Gastrocnemius medialis (tissue), 4 donors: ENCODE measurements around the gene C4BPB. TPM values are rescaled to one million over a fixed set of nuclear protein-coding genes. Genes with fewer than 3 reads are reported as not detected.

ENCODE experiments used
- ATAC-seq, 2 donors: fragments of 150-250 bp; one replicate each; pipeline ENCODE4 v1.9.1; 2016
- DNase-seq, 2 donors: peaks; one replicate each; pipeline ENCODE4 v3.0.0-alpha.2; 2019
- H3K27ac ChIP-seq, 4 donors: fragments of 200-600 bp; sonication (generic); 1 replicate in 1 of 4; 2 replicates in 3 of 4; pipeline ENCODE4 v1.5.1; 2016 to 2018; ENCODE audit warnings: mild to moderate bottlenecking in 2 of 4, moderate library complexity in 1 of 4
- H3K27me3 ChIP-seq, 3 donors: fragments of 200-600 bp; sonication (generic) in 2 of 3; 1 replicate in 1 of 3; 2 replicates in 2 of 3; pipeline versions ENCODE4 v1.5.1 to v1.6.0; 2016 to 2019; ENCODE audit warnings: mild to moderate bottlenecking in 1 of 3, moderate library complexity in 1 of 3
- H3K36me3 ChIP-seq, 2 donors: fragments of 200-600 bp; sonication (generic) in 1 of 2; one replicate each; pipeline ENCODE4 v1.5.1; 2017 to 2018
- H3K4me1 ChIP-seq, 2 donors: fragments of 200-600 bp; sonication (generic) in 1 of 2; one replicate each; pipeline ENCODE4 v1.5.1; 2016 to 2017; ENCODE audit warnings: mild to moderate bottlenecking in 2 of 2
- H3K4me3 ChIP-seq, 4 donors: fragments of 200-600 bp; sonication (generic) in 3 of 4; 1 replicate in 1 of 4; 2 replicates in 3 of 4; pipeline ENCODE4 v1.5.1; 2016 to 2019; ENCODE audit warnings: mild to moderate bottlenecking in 2 of 4
- H3K9me3 ChIP-seq, 3 donors: fragments of 200-600 bp; sonication (generic) in 2 of 3; 1 replicate in 1 of 3; 2 replicates in 2 of 3; pipeline ENCODE4 v1.5.1; 2016 to 2019
- POLR2A ChIP-seq, 2 donors: fragments of 450-650 bp; IDR thresholded peaks; one replicate each; pipeline ENCODE4 v1.6.1; 2017; ENCODE audit warnings: antibody characterized with exemption in 2 of 2, mild to moderate bottlenecking in 2 of 2, moderate library complexity in 2 of 2
- in situ Hi-C, 4 donors: fragments of 200-750 bp; cut with MboI; loops; one replicate each; pipeline versions ENCODE4 v1.15.0 to v1.8.0; 2017; ENCODE audit warnings: low sequenced_read_pairs in 4 of 4
- intact Hi-C: fragments of 100-400 bp; cut with DNase I; formaldehyde crosslinking; loops from one replicate; pipeline ENCODE4 v1.15.1; 2023; ENCODE audit warnings: low total_unique reads
- total RNA-seq, 4 donors: library from RNA; depleted of rRNA; stranded (reverse); fragments of >200 nt; gene quantifications; one replicate each; pipeline versions ENCODE4 v1.1.0 to v1.2.3, GENCODE V29; 2016
- TF ChIP-seq, protein P1 (sequence below), 5 experiments: fragments of 450-650 bp in 3 of 5; fragments of 200-600 bp in 2 of 5; sonication (generic) in 2 of 5; IDR thresholded peaks in 4 of 5; conservative IDR thresholded peaks in 1 of 5; 1 replicate in 4 of 5; 2 replicates in 1 of 5; pipeline ENCODE4 v1.5.1; 2016 to 2019; ENCODE audit warnings: antibody characterized with exemption in 5 of 5, mild to moderate bottlenecking in 3 of 5, moderate library complexity in 3 of 5

The C4BPB gene
- total RNA-seq, 4 donors from 2014 or later = 0.46 to 0.62 TPM; not detected in 2

DNA sequence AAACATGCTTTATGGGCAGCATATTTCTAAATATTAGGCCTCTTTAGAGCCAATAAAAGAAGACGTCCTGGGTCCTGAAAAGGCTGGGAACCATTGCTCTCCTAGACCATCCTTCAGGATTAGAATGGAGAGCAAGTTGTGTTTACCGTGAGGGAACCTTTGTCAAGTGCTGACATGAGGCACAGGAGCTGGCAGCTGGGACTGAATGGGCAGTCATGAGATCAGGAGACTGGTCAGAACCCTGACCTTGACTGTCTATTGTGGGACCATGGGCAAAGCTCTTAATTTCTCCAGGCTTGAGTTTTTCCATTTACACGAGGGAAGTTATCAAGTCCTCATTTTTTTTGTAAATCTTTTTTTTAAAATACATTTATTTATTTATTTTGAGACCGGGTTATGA lies 30.4 kb upstream of the C4BPB start:
- in situ Hi-C loops (loop anchor here in 2 of 4 donors (25.0 kb wide), 2 partner anchors 421 to 729 kb away; partner anchors contain the start of gene DYRK3 (in 1 of the 2)), intact Hi-C loops (loop anchor here (5.0 to 10.0 kb wide), 3 partner anchors 366 to 759 kb away; partner anchors contain the start of gene RASSF5)
- Histone ChIP-seq H3K27ac (peak overlapping the region; percentile 93 to 95 (median 94)), H3K27me3 (no peaks in the 10 kb centered on the region), H3K4me3 (no peak overlapping the region), H3K9me3 (no peaks in the 10 kb centered on the region), H3K36me3 (peaks cover 0 to 22% of the 10 kb centered on the region in 2 donors), H3K4me1 (peaks cover 37 to 65% of the 10 kb centered on the region in 2 donors)
- peak; percentile 48 to 52 for DNase-seq
- TF ChIP-seq, protein P1, sequence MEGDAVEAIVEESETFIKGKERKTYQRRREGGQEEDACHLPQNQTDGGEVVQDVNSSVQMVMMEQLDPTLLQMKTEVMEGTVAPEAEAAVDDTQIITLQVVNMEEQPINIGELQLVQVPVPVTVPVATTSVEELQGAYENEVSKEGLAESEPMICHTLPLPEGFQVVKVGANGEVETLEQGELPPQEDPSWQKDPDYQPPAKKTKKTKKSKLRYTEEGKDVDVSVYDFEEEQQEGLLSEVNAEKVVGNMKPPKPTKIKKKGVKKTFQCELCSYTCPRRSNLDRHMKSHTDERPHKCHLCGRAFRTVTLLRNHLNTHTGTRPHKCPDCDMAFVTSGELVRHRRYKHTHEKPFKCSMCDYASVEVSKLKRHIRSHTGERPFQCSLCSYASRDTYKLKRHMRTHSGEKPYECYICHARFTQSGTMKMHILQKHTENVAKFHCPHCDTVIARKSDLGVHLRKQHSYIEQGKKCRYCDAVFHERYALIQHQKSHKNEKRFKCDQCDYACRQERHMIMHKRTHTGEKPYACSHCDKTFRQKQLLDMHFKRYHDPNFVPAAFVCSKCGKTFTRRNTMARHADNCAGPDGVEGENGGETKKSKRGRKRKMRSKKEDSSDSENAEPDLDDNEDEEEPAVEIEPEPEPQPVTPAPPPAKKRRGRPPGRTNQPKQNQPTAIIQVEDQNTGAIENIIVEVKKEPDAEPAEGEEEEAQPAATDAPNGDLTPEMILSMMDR (IDR thresholded peaks at IDR 0.05 in 4 of 5, conservative IDR thresholded peaks at IDR 0.05 in 1 of 5) = no peak
- no peak for TF ChIP-seq POLR2A (IDR thresholded peaks at IDR 0.05)
- peak in 1 of 2 donors; percentile 32 for ATAC-seq

DNA sequence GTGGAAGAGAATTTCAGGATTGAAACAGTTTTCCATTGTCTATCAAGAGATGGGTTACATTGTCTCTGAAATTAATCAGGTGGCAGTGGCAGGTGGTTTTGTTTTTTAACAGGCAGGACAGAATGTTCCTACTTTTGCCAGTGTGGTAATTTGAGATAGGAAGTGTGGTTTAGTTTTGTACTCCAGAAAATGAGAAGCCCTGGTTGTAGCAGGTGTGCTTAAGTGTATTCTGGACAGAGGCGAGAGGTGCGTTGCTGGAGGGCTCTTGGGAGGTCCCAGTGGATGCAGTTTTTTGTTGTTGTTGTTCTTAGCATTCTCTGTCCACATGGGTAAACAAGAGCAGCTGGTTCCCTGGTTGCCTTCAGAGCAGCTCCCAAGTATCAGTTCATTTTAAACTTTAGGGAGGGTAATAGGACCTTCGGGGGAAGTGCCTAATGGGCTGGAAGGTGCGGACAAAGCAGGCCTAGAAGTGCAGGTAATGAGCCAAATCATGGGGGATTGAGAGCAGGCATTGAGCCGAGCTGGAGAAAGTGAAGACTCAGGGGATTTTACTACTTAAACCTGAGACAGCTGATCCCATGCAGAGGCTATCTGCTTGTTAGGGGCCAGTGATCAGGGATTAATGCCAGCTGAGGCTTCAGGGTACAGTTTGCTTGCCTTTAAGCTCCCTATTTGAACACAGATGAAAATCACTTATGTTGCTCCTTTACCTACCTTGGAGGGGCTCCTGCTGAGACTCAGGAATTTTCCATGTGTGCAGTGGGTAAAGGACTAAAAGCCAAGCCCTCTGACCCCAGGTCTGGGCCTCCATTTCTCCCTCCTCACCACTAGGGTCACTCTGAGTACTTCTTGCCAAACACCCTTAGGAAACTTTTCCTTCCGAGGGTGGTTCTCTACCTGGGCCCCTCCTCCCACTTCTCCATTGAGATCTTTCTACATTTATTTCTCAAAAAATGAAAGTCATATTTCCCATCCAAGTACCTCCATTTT lies 29.5 kb upstream of the C4BPB start:
- intact Hi-C loops (loop anchor here (5.0 to 10.0 kb wide), 3 partner anchors 367 to 758 kb away; partner anchors contain the start of gene RASSF5), in situ Hi-C loops (loop anchor here in 2 of 4 donors (25.0 kb wide), 2 partner anchors 422 to 728 kb away; partner anchors contain the start of gene DYRK3 (in 1 of the 2))
- no peaks in the 10 kb centered on the region for H3K27me3 ChIP-seq
- H3K27ac ChIP-seq = peak overlapping the region; percentile 93 to 95 (median 94)
- peak; percentile 68 to 82 for TF ChIP-seq POLR2A (IDR thresholded peaks at IDR 0.05)
- TF ChIP-seq, protein P1 (IDR thresholded peaks at IDR 0.05 in 4 of 5, conservative IDR thresholded peaks at IDR 0.05 in 1 of 5) = peak in 3 of 5 experiments; percentile 24 to 45 (median 42)
- ATAC-seq = peak; percentile 85 to 88
- peaks cover 0 to 25% of the 10 kb centered on the region in 2 donors for H3K36me3 ChIP-seq
- H3K4me3 ChIP-seq = peak overlapping the region in 2 of 4 donors; percentile 1 to 14
- H3K9me3 ChIP-seq = no peaks in the 10 kb centered on the region
- DNase-seq = peak; percentile 47 to 53
- H3K4me1 ChIP-seq = peaks cover 37 to 64% of the 10 kb centered on the region in 2 donors

DNA sequence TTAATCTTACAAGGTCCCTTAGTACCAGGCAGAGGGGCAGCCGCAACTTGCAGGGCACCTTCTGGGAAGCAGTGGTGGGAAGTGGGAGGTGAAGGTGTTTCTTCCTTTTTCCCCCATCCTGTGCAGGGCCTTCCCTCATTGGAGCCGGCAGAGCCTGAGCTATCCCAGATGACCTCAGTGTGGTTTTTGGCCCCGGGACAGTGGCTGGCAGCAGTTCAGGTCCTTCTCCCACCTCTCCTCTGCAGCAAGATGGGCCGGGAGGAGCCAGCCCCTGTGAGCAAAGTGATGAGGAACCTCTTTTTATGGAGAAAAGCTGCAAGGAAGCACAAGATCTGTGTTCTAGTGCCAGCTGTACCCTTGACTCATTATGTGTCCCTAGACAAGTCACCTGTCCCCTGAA lies 28.8 kb upstream of the C4BPB start:
- H3K27ac ChIP-seq = peak overlapping the region; percentile 93 to 95 (median 94)
- peak overlapping the region in 2 of 4 donors; percentile 1 to 14 for H3K4me3 ChIP-seq
- intact Hi-C loops = loop anchor here (5.0 to 10.0 kb wide), 3 partner anchors 368 to 757 kb away; partner anchors contain the start of gene RASSF5

DNA sequence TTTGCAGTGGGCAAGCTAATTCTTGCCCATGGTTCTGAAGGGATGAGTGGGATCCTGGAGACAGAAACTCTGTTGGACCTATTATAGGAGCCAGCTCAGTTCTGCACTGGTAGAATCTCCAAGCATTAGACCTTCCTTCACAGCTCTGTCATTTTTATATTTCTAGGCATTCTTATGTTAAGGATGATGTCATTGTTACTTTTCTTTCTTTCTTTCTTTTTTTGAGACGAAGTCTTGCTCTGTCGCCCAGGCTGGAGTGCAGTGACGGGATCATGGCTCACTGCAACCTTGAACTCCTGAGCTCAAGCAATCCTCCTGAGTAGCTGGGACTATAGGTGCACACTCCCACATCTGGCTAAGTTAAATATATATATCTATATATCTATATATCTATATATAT lies 28.1 kb upstream of the C4BPB start:
- no peak for DNase-seq
- H3K4me1 ChIP-seq = peaks cover 31 to 57% of the 10 kb centered on the region in 2 donors
- H3K36me3 ChIP-seq = peaks cover 0 to 28% of the 10 kb centered on the region in 2 donors
- in situ Hi-C loops = loop anchor here in 2 of 4 donors (25.0 kb wide), 2 partner anchors 423 to 727 kb away; partner anchors contain the start of gene DYRK3 (in 1 of the 2)
- TF ChIP-seq, protein P1 (IDR thresholded peaks at IDR 0.05 in 4 of 5, conservative IDR thresholded peaks at IDR 0.05 in 1 of 5) = no peak
- TF ChIP-seq POLR2A (IDR thresholded peaks at IDR 0.05) = no peak
- no peaks in the 10 kb centered on the region for H3K27me3 ChIP-seq
- H3K4me3 ChIP-seq = no peak overlapping the region
- H3K27ac ChIP-seq = peak overlapping the region; percentile 93 to 95 (median 94)
- no peaks in the 10 kb centered on the region for H3K9me3 ChIP-seq
- no peak for ATAC-seq
- intact Hi-C loops = no loop called here

More for the DNA sequence above, 28.8 kb upstream of the C4BPB start:
- no peaks in the 10 kb centered on the region for H3K9me3 ChIP-seq
- peaks cover 0 to 25% of the 10 kb centered on the region in 2 donors for H3K36me3 ChIP-seq
- ATAC-seq (no peak), DNase-seq (no peak)
- H3K27me3 ChIP-seq = no peaks in the 10 kb centered on the region
- TF ChIP-seq, protein P1 (IDR thresholded peaks at IDR 0.05 in 4 of 5, conservative IDR thresholded peaks at IDR 0.05 in 1 of 5) = peak in 1 of 5 experiments; percentile 3
- TF ChIP-seq POLR2A (IDR thresholded peaks at IDR 0.05) = no peak
- peaks cover 35 to 60% of the 10 kb centered on the region in 2 donors for H3K4me1 ChIP-seq
- in situ Hi-C loops = loop anchor here in 2 of 4 donors (25.0 kb wide), 2 partner anchors 423 to 727 kb away; partner anchors contain the start of gene DYRK3 (in 1 of the 2)
